Sciatic nerve (tissue), 2 donors: Measurements from ENCODE around the gene RRP12. TPM values are rescaled to one million over a fixed set of nuclear protein-coding genes. Genes with fewer than 3 reads are reported as not detected.
"Not testable (repeated sequence)": the region's sequence is repeated elsewhere in the genome, so short reads cannot be mapped to it uniquely, and the experiment has no call there.

Experiments
- ATAC-seq: fragments of 200-7000 bp; cut with Tn5 transposase; one replicate; pipeline ENCODE4 v1.9.1; 2020; ENCODE audit warnings: mild to moderate bottlenecking, moderate library complexity
- DNase-seq: peaks from one replicate; pipeline ENCODE4 v3.0.0-alpha.2; 2020; ENCODE audit warnings: low spot score
- intact Hi-C: fragments of 100-400 bp; cut with DNase I; formaldehyde crosslinking; loops from one replicate; pipeline ENCODE4 v1.14.2; 2022
- total RNA-seq: library from RNA; stranded (reverse); fragmentation: NEBNext Ultra II Directional; extraction: Animal tissue kit (Norgen Biotek cat#: 25700); gene quantifications from one replicate; pipeline ENCODE4 v1.2.1, GENCODE V29; 2021
- donor health status: DM: no; HTN: no; CAD: no.
- donor health status: DM: no; HTN: no; CAD: no.

Gene RRP12
- total RNA-seq, 1 donor from 2014 or later: 19.6 TPM

DNA sequence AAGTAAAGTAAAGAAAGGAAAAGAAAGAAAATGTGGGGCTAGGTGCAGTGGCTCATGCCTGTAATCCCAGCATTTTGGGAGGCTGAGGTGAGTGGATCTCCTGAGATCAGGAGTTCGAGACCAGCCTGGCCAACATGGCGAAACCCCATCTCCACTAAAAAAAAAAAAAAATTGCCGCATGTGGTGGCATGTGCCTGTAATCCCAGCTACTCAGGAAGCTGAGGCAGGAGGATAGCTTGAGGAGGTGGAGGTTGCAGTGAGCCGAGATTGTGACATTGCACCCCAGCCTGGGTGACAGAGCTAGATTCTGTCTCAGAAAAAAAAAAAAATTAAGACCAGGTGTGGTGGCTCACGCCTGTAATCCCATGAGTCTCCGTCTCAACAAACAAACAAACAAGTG is 57.5 kb downstream of the RRP12 start:
- DNase-seq, intact Hi-C loops, ATAC-seq: not testable (repeated sequence)

DNA sequence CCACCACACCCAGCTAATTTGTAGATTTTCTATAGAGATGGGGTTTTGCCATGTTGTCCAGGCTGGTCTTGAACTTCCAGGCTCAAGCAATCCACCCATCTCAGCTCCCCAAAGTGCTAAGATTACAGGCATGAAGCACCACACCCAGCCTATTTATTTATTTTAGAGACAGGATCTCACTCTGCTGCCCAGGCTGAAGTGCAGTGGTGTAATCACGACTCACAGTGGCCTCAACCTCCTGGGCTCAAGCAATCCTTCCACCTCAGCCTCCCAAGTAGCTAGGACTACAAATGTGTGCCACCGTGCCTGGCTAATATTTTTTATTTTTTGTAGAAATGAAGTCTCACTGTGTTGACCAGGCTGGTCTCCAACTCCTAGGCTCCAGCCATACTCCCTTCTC is 59.7 kb downstream of the RRP12 start:
- intact Hi-C loops: no loop called here
- DNase-seq (no peak), ATAC-seq (no peak)

DNA sequence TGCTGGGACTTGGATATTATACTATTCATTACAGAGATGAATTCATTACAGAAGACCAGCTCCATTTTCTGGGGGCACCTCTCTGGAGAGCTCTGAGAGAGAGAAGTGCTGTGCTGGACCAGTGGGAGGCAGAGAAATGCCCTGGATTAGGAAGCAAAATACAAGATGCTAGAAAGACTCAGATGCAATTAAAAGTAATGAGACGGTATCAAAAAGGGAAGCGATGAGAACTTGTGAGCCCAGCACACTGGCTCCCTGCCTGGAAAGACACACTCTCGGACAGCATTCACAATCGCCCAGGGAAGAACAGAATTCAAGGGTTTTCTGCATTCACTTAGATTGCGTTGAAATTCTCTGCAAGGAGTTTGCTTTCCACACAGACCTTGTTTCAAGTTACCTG is 63.1 kb downstream of the RRP12 start:
- no peak for DNase-seq
- intact Hi-C loops: loop anchor here (10.0 kb wide), 1 partner anchor 53 kb away; no protein-coding TSS in a partner anchor

DNA sequence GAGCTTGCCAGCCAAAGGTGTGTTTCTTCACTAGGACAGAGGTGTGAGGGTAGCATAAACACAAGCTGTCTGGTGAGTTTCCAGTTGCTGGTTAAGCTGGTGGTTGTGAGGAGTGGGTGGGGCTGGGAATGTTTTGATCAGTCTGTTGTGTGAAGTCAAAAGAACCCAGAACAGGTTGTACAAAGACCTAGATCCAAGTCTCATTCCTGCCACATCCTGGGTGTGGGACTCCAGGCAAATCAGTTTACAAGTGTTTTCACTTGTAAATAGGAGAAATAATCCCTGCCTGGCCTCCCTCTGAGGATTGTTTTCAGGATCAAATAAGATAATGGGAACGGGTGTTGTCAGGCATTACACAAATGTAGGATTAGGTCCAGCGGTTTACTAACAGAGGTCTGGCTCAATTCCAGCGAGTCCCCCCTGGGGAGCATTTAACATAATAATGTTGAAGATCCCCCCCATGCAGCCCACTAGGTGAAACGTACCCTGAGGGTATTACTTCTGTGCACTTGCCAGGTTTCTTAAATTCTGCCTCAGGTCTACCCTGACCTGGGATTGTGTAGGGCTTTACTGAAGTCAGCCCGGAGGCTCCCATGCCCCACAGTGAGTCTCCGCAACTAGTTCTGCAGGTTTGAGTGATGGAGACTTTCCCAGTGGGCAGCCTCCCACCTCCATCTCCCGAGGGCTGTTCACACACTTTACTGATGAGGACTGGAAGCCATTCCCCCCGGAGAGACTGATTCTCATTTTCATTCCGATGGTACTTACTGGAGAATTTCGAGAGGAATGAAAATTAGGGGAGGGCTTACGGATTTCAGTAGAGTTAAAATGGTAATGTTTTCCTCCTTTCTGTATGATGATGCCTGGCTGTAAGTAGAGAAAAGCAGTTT is 64.0 kb downstream of the RRP12 start:
- ATAC-seq (peak; percentile 53), DNase-seq (no peak)
- intact Hi-C loops: loop anchor here (10.0 kb wide), 1 partner anchor 52 kb away; no protein-coding TSS in a partner anchor

More for the DNA sequence above, 63.1 kb downstream of the RRP12 start:
- ATAC-seq: no peak

DNA sequence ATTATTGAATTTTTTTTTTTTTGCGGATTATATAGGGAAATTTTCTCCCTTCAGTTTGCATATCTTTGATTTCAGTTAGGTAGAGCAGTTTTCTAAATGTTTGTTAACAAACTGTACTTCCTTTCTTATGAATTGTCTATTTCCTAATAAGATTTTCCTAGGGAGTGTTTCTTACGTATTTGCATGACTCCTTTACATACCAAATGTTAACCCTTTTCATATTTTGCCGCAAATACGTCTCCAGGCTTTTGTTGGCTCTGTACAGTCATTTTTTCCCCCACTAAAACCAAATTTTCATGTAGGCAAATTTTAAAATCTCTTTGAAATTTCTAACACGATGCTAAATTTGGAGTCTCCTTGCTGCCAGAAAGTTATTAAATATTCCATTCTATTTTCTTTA is 64.7 kb downstream of the RRP12 start:
- DNase-seq (no peak), ATAC-seq (no peak)
- intact Hi-C loops: loop anchor here (10.0 kb wide), 1 partner anchor 52 kb away; no protein-coding TSS in a partner anchor

DNA sequence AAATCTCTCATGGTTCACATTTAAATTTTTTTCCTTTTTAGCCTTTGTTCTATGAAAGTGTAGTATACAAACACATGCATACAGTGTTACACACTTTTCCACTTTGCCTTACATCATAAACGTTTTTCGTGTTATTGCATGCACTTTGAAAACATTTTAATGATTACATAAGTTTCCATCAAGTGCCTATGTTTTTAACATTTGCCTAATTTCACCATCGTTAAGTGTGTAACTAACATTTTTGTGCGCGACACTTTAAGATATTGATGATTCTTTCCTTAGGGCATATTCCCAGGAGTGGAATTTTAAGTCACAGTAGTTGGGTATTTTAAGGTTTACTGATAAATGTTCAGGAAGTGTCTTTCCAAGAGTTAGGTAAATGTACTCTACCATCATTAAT is 65.1 kb downstream of the RRP12 start:
- intact Hi-C loops: loop anchor here (10.0 kb wide), 1 partner anchor 51 kb away; no protein-coding TSS in a partner anchor
- no peak for ATAC-seq

DNA sequence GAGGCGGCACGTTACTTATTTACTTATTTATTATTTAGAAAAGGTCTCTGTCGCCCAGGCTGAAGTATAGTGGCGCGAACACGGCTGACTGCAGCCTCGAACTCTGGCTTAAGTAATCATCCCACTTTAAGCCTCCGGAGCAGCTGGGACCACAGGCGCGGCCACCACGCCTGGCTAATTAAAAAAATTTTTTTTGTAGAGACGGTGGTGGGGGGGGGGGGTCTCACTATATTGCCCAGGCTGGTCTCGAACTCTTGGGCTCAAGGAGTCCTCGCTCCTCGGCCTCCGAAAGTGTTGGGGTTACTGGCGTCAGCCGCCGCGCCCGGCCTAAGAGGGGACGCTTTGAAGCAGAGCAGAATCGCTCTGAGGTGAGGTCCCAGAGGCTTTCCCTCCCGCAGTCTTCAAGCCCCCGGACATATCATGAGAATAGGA is 65.9 kb downstream of the RRP12 start:
- peak; percentile 68 for DNase-seq
- intact Hi-C loops: loop anchor here (10.0 kb wide), 1 partner anchor 50 kb away; no protein-coding TSS in a partner anchor
- ATAC-seq: no peak

More for the DNA sequence above, 65.1 kb downstream of the RRP12 start:
- DNase-seq: no peak

DNA sequence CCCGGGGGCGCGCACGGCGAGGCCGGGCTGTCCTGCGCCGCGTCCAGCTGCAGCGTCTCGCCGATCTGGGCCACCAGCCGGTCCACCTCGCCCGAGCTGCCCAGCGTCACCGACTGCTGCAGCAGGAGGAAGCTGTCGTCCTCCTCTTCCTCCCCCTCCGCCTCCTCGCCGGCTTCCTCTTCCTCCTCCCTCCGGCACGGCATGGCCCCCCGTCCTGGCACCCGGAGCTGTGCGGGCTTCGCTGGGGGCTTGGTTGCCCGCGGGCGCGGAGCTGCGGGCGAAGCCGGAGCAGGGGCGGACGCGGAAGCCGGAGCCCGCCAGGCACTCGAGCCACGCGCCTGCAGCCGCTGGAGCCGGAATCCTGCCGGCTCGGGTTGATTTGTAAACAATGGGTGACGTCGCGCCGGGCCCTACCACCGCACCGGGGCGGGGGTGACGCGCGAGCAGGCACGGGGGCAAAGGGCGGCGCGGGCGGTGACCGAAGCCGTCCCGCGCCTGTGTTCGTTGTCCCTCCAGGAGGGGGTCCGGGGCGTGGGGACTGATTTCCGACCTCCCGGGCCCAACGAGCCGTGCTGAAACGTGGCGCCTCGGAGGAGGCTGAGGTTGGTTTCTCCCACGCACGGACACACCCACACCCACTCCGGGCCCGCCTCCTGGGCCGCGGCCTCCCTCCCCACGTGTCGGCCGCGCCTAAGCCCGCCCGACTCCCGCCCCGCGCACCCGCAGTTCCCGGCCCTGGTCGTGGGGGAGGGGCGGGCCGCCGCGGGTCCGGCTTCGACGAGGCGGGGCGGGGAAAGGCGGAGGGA is 66.6 kb downstream of the RRP12 start, which contains the start of gene FRAT2:
TSS of gene FRAT2 (minus strand) at position 360 of the 806 bp plus-strand sequence. CDS start at position 203, 157 bp downstream.
- intact Hi-C loops: loop anchor here (10.0 kb wide), 1 partner anchor 50 kb away; no protein-coding TSS in a partner anchor
- DNase-seq (peak; percentile 94), ATAC-seq (peak; percentile 97)

DNA sequence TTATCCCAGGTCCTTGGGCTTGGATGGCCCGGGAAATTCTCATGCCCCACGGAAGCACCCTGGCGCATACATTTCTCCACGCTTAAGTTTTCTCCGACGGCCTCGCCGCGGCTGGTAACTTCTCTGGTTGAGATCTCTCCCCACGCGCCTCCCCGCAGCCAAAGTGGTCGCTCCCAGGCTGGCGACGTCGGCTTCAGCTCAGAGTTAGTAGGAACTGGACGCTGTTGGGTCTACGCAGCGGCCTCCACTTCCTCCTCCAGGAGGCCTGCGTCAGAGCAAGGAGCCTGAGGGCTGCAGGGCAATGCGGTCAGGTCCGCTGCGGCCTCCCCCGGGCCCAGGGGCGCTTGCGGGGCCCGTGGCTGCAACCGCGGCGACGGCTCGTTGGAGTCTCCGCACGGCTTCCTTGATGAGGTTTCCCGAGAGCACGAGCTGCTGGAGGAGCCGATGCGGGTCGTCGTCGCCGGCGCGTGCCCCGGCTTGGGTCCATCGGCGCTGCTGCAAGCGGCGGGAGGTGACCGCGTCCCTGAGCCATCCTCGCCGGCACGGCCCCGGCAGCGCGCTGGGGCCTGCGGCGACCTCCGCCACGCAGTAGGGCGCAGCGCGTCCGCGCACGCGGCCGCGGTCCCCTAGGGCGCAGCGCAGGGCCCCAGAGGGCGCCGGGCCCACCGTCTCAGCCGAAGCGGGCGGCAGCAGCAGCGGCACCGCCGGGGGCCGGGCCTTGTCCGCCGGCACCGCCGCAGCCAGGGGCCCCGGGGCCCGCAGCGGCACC is 67.4 kb downstream of the RRP12 start:
- intact Hi-C loops: loop anchor here (10.0 kb wide), 1 partner anchor 49 kb away; no protein-coding TSS in a partner anchor
- peak; percentile 64 for DNase-seq
- ATAC-seq: no peak

DNA sequence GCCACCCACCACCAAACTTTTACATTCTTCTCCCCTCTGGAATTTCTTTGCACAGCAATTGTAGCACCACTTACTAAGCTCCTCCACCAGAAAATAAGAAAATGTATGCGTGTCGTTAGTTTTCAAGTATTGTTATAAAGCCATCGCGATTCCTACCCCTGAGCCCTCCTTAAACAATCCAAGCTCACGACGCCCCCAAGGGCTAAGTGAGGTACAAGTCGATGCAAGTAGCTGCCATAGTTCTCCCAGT is 67.9 kb downstream of the RRP12 start:
- intact Hi-C loops: loop anchor here (10.0 kb wide), 1 partner anchor 48 kb away; no protein-coding TSS in a partner anchor
- DNase-seq: no peak
- ATAC-seq: no peak

DNA sequence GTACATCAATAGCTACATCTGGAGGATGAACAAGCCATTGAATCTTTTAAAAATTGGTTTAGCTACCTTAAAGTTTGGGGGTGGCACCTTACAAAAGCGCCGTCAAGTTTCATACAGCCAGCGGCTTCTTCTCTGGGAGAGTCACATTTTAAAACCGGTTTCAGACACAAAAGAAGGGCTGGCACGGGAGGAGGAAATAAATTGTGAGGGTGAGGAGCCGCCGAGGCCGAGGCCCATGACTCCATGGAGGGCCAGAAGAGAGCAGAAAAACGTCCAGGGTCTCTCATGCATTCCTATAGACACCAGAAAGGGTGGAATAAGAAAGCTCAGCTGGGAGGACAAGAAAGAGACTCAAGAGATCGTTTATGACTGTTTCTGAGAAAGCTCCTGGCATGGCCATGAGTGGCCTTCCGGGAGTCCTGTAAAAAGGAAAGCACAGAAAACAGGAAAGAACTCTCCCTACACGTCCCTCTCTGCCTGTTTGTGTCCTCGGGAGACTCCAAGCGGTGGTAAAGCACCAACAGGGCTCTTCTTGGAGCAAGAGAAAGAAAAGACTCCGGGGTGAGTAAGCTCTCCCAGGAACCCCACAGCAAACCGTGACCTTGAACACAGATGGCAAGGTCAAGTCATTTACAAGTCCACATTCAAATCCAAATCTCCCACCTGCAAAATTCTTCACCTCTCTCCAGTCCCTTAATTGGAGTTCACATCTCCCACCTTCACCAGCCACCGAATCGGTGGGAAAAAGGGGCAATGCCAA is 68.4 kb downstream of the RRP12 start:
- intact Hi-C loops: loop anchor here (10.0 kb wide), 1 partner anchor 48 kb away; no protein-coding TSS in a partner anchor
- no peak for ATAC-seq
- no peak for DNase-seq

DNA sequence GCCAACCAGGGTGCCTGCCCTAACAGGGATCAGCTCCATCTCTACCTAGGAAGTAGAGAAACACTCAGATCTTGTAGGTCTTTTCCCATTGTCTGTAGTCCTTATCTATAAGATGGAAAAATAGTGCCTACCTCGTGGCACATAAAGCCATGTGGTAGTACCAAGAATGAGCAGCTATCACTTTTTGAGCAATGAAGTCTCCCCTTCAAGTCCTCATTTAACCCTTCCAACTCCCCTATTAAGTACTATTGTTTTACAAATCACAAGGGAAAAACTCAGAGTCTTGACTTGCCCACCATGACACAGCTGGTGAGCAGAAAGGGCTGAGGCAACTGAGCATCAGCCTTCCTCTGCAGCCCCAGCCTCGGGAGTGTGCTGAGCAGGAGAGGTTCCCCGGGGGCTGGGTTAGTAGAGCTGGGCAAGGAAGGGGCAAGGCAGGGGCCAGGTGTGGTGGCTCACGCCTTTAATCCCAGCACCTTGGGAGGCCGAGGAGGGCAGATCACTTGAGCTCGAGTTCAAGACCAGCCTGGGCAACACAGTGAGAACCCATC is 69.9 kb downstream of the RRP12 start:
- ATAC-seq (no peak), DNase-seq (no peak)
- intact Hi-C loops: loop anchor here (10.0 kb wide), 1 partner anchor 46 kb away; no protein-coding TSS in a partner anchor

DNA sequence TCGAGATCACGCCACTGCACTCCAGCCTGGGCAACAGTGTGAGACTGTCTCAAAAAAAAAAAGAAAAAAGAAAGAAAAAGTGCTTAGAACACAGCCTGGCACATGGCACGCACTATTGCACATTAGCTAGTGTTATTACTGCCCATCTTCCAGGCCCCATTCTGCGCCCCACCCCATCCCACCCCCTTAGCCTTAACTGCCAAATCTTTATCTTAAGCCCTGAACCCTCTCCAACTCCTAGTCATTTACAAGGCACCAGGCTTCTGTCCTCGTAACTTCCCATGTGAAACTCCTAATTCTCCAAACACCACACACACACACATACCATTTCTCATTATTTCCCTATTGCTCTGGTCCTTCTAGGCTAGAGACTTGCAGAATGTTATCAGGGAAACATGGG is 71.4 kb downstream of the RRP12 start:
- intact Hi-C loops: loop anchor here (10.0 kb wide), 1 partner anchor 45 kb away; no protein-coding TSS in a partner anchor
- no peak for ATAC-seq
- DNase-seq: no peak

DNA sequence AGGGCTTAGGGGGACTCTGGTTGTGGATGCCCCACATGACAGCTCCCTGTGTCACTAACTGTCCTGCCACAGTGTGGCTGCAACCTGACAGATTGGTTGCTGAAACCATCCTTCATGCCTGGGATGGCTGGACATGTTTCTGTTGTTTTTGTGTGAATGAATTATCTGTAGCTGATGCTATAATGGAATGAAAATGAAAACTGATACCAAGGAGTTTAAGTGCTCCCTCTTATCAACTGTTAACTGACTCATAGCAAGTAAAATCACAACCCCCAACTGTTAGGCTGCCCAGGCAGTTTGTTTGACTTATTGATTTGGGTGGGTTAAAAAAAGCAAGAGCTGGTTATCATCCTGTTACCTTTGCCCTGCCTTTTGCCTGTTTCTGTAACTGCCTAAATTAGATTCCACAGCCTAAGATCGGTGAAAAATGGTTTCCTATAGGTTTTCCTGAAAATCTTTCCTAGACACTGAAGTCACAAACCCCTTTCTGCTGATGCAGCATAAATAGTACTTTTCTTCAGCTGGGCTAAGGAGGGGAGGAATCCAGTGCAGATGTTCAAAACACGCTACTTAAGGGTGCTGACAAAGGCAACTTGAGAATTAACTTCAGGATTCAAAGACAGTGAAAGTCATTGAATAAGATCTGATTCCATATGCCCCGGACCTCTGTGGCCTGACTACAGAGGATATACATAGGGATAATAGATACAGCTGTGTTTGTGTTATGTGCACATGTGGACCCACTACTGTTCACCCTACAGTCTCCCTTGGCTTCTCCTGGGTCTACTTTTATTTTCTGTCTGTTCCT is 72.3 kb downstream of the RRP12 start:
- ATAC-seq (no peak), DNase-seq (no peak)
- intact Hi-C loops: no loop called here

DNA sequence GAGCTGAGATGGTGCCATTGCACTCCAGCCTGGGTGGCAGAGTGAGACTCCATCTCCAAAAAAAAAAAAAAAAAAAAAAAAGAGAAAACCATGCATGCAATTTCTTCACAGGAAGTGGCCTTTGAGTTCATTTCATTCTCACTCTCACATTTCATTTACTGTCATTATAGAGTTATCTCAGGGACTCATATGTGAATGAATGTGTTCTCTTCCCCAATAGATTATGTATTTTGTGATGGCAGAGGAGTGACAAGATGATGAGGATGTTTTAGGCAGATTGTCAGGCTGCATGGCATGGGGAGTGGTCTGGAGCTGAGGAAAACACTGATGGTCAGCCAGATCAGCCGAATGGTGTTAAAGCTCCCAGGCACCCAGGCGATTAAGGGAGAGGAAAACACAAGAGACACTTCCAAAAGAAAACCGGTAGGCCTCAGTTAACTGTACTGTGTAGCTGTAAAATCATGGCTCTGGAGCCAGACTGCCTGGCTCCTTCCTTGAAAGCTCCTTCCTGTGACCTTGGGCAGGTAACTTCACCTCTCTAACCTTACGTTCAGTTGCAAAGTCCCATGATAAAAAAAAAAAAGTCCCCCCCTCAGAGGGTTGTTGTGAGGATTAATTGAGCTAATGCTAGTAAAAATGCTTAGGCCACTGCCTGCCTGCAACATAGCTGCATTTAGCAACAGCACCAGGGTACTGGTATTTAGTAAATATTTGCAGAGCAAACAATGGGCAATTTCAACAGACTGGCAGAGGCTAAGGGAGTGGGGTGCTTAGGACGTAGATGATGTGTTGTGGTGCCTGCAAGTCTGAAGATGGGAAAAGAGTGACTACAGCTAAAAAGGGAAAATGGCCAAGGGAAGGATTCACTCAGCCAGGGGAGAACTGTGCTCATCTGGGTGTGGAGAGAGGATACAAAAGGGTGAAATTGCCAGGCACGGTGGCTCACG is 73.5 kb downstream of the RRP12 start:
- intact Hi-C loops: no loop called here
- DNase-seq (no peak), ATAC-seq (no peak)

DNA sequence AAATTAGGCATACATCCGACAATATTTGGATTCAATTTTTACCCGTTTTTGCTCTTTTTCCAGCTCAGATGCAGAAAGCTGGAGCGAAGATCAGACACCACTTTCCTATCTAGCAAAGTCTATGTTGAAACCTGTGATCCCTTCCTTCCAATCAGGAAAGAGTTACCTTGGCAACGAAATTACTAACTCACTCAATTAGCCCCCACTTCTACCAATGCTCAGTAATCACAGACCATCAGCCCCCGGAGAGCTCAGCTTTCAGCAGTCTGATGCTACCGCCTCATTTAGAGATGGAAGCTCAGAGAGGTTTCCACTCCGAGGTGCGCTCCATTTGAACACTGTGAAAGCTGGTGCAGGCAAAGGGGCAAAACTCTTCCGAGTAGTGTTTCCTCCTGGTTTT is 75.4 kb downstream of the RRP12 start:
- intact Hi-C loops: no loop called here
- DNase-seq (no peak), ATAC-seq (no peak)
